SK-N-MC (cell line): ENCODE results near the gene TMEM132E.

Experiments
- DNase-seq: peaks from one replicate; pipeline ENCODE4 v3.0.0-alpha.2; 2011; ENCODE audit warnings: low read depth, low spot score
- H3K27ac ChIP-seq: fragments of 200-600 bp; sonication (generic); 2 replicates; pipeline ENCODE4 v1.5.1; 2016; ENCODE audit warnings: mixed run types
- H3K36me3 ChIP-seq: fragments of 200-600 bp; sonication (generic); 2 replicates; pipeline ENCODE4 v1.6.1; 2017; ENCODE audit warnings: antibody characterized with exemption, low read length, mixed read lengths; ENCODE audit not compliant: insufficient read depth
- H3K4me3 ChIP-seq: fragments of 200-600 bp; sonication (generic); 2 replicates; pipeline ENCODE4 v1.5.1; 2016
- H3K9ac ChIP-seq: fragments of 200-600 bp; sonication (generic); 2 replicates; pipeline ENCODE4 v1.8.0; 2017; ENCODE audit warnings: mixed run types, mixed read lengths; ENCODE audit not compliant: insufficient read length
- H3K9me3 ChIP-seq: fragments of 200-600 bp; sonication (generic); 2 replicates; pipeline ENCODE4 v1.6.1; 2017; ENCODE audit warnings: low read depth, mild to moderate bottlenecking, antibody characterized with exemption, low read length, moderate library complexity, mixed read lengths
- EZH2 ChIP-seq: fragments of 200-600 bp; sonication (generic); IDR thresholded peaks from one replicate; pipeline ENCODE4 v1.6.1; 2017; ENCODE audit warnings: antibody characterized with exemption
- FOXP2 ChIP-seq: optimal IDR thresholded peaks from 2 replicates; pipeline ENCODE3; 2011; ENCODE audit warnings: mild to moderate bottlenecking, moderate library complexity; ENCODE audit not compliant: insufficient read depth; ENCODE audit errors: extremely low read length, control extremely low read depth
- POLR2AphosphoS5 ChIP-seq: IDR thresholded peaks from 2 replicates; pipeline ENCODE4 v1.6.1; 2012; ENCODE audit warnings: mild to moderate bottlenecking, low read depth, low read length, borderline replicate concordance

Gene TMEM132E

DNA sequence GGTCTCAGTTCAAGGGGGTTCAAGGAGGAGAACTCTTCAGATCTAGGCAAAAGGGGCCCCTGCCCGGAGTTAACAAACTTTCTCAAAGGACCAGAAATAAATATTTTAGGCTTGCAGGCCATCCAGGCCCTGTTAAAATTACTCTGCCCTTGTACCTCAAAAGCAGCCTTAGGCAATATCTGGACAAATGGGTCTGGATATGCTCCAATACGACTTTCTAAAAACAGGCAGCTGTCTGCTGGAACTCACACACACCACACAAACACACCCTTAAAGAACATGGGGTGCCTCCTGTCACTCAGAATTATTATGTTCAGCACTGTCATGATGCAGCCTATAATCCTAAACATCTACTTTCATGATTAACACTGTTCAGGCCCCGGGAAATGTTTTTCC, 75.5 kb downstream of the TMEM132E start:
- no peak overlapping the region for H3K27ac ChIP-seq

GRCh38 chr17:34656801-34657200, 77.4 kb downstream of the TMEM132E start:
- no peak for TF ChIP-seq EZH2
- no peak for TF ChIP-seq FOXP2
- no peak for TF ChIP-seq POLR2AphosphoS5
- H3K9ac ChIP-seq, result no peak overlapping the region
- H3K4me3 ChIP-seq, result no peak overlapping the region
- H3K27ac ChIP-seq, result no peak overlapping the region
- no peaks in the 10 kb centered on the region for H3K9me3 ChIP-seq
- no peaks in the 10 kb centered on the region for H3K36me3 ChIP-seq
- DNase-seq, result no peak

More for the DNA sequence above, 75.5 kb downstream of the TMEM132E start:
- no peak for TF ChIP-seq POLR2AphosphoS5
- TF ChIP-seq FOXP2, result no peak
- no peak for TF ChIP-seq EZH2
- no peak overlapping the region for H3K4me3 ChIP-seq
- no peaks in the 10 kb centered on the region for H3K9me3 ChIP-seq
- no peaks in the 10 kb centered on the region for H3K36me3 ChIP-seq
- no peak overlapping the region for H3K9ac ChIP-seq
- no peak for DNase-seq

DNA sequence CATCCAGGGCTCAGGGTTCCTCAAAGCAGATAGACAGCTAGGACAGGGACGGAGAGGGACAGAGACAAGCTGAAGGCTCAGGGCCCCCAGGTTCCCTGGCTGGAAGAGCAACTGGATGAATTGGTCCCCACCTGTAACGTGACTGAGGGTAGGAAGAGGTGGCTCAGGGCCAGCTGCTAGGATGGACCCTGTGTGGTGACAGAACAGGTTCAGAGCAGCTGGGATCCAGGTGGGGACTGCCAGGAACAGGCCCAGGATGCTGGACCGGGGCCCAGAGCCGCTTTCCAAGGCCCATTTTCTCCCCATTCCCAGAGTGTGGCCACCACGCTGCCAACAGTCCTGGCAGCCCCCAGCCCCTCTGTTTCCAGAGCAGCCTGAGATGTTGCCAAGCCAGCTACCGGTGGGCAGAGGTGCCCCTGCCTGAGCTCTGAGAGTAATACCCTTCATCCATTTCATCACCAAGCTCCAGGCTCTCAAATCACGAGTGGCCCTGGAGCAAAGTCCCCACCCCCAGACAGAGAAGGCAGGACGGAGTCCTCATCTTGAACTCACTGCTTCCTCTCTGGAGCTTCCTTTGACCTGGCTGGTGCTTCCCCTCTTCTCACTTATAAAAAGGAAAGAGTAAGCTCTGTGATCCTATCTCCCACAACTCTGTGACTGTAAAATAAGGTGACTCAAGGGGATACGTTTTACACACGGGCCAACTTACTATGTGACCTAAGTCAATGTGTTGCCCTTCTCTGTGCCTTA, 79.6 kb downstream of the TMEM132E start:
- no peak for TF ChIP-seq FOXP2
- TF ChIP-seq EZH2, result no peak
- TF ChIP-seq POLR2AphosphoS5, result no peak
- DNase-seq, result no peak
- no peaks in the 10 kb centered on the region for H3K36me3 ChIP-seq
- H3K4me3 ChIP-seq, result no peak overlapping the region
- H3K27ac ChIP-seq, result no peak overlapping the region
- no peak overlapping the region for H3K9ac ChIP-seq
- H3K9me3 ChIP-seq, result no peaks in the 10 kb centered on the region

DNA sequence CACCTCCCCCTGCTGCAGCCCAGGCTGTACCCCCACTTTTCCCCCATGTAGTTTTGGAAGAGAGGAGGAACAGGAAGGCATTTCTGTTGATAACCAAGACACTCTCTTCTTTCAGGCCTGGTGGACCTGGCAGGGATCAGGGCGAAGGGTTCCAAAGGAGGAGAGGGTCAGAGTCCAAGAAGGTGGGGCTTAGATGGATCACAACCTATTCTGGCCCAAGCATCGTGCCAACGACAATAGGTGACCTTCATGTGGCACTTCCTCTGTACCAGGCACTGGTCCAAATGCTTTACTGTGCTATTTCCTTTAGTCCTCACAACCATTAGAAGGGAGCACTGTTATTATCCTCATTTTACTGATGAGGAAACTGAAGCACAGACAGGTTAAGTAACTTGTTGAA, 84.3 kb downstream of the TMEM132E start:
- H3K9ac ChIP-seq, result no peak overlapping the region
- H3K27ac ChIP-seq, result no peak overlapping the region
- DNase-seq, result no peak
- TF ChIP-seq POLR2AphosphoS5, result no peak
- TF ChIP-seq EZH2, result no peak
- no peaks in the 10 kb centered on the region for H3K36me3 ChIP-seq
- H3K4me3 ChIP-seq, result no peak overlapping the region
- no peaks in the 10 kb centered on the region for H3K9me3 ChIP-seq

GRCh38 chr17:34665150-34665806, 85.9 kb downstream of the TMEM132E start:
- Histone ChIP-seq H3K9ac (no peak overlapping the region), H3K9me3 (no peaks in the 10 kb centered on the region), H3K27ac (no peak overlapping the region), H3K4me3 (no peak overlapping the region), H3K36me3 (no peaks in the 10 kb centered on the region)
- TF ChIP-seq EZH2, result no peak
- TF ChIP-seq FOXP2, result no peak
- no peak for TF ChIP-seq POLR2AphosphoS5
- DNase-seq, result no peak

GRCh38 chr17:34665819-34666763, 86.7 kb downstream of the TMEM132E start:
- Histone ChIP-seq H3K4me3 (no peak overlapping the region), H3K36me3 (no peaks in the 10 kb centered on the region), H3K9me3 (no peaks in the 10 kb centered on the region), H3K27ac (no peak overlapping the region), H3K9ac (no peak overlapping the region)
- no peak for TF ChIP-seq POLR2AphosphoS5
- no peak for TF ChIP-seq FOXP2
- no peak for TF ChIP-seq EZH2
- no peak for DNase-seq

DNA sequence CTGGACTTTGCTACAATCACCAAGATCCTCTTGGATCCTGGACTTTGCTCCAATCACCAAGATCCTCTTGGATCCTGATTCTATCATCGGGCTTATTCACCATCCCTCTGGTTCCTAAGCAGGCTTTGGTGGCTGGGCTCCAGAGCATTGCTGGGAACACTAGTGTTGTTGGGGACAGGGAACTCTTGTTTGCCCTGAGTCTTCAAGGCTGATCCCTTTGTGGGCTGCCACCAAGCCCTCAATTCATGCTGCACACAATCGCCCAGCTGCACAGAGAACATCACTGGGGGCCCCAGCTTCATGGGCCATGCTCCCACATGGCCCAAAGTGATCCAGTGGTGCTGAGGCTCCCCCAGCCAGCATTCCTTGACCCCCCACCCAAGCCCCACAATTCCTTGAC, 88.3 kb downstream of the TMEM132E start:
- Histone ChIP-seq H3K9ac (no peak overlapping the region), H3K27ac (no peak overlapping the region), H3K4me3 (no peak overlapping the region), H3K36me3 (no peaks in the 10 kb centered on the region), H3K9me3 (no peaks in the 10 kb centered on the region)
- TF ChIP-seq POLR2AphosphoS5 (no peak), EZH2 (no peak), FOXP2 (no peak)
- no peak for DNase-seq

DNA sequence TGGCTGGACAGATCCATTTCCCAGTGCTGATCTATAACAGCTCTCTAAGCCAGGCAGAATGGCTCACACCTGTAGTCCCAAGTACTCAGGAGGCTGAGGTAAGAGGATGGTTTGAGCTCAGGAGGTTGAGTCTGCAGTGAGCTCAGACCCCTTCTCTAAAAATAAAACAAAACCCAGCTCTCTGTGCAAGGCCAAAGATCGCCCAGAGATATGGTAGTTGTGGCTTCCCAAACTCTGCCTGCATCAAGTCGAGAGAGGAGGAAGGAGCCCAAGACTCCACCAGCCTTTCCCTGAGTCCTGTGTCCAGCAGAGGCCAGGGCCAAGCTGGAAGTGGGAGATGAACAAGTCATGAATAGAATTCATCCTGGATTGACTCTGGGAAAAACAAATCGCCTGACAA, 88.8 kb downstream of the TMEM132E start:
- TF ChIP-seq POLR2AphosphoS5, result no peak
- no peak for TF ChIP-seq FOXP2
- TF ChIP-seq EZH2, result no peak
- Histone ChIP-seq H3K9me3 (no peaks in the 10 kb centered on the region), H3K9ac (no peak overlapping the region), H3K4me3 (no peak overlapping the region), H3K36me3 (no peaks in the 10 kb centered on the region), H3K27ac (no peak overlapping the region)
- no peak for DNase-seq
